Measurements from ENCODE around the gene PTPRG.

- TF ChIP-seq CTCF (IDR thresholded peaks at IDR 0.05): no peak
- TF ChIP-seq POLR2A (IDR thresholded peaks at IDR 0.05; ENCODE audit: low read depth): no peak
- no peak for TF ChIP-seq POLR2AphosphoS5 (IDR thresholded peaks at IDR 0.05)
- no peak for TF ChIP-seq EP300 (IDR thresholded peaks at IDR 0.05)
Measured at GRCh38 chr3:61750766-61751165, 189.4 kb downstream of the PTPRG start.

All from esophagus muscularis mucosa (tissue), 4 donors.